Measurements from ENCODE around the gene ST8SIA6.

DNA sequence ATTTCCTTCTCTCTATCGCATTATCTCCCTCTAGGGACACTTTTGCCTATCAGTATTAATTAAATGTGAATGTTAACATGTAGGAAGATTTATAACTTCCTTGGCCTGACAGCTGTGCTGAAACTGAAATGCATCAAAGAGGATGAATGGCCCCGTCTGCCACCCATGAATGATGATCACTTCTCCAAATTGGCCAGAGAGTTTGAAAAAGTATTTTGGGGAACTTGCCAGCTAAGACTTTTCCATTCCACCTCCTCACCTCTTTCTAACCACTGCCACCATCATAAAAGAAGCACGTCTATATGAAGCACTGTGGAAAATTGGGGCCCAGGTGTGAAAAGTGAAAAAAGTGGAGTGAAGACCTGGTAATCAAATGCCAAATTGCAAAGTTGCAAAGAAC is 25.4 kb upstream of the ST8SIA6 start:
- TF ChIP-seq CTCF (IDR thresholded peaks at IDR 0.05) (no peak), POLR2AphosphoS5 (IDR thresholded peaks at IDR 0.05) (no peak)

All from sigmoid colon (tissue), 4 donors.